DOHH2 (cell line): ENCODE measurements around the gene FIBP.

Source experiments
- H3F3A ChIP-seq: fragments of 200-600 bp; sonication (generic), shearing (Covaris generic); 2 replicates; pipeline ENCODE4 v1.6.0; 2016; ENCODE audit warnings: antibody characterized with exemption, mild to moderate bottlenecking; ENCODE audit not compliant: control insufficient read depth, insufficient read depth
- H3K27ac ChIP-seq: fragments of 200-600 bp; sonication (generic); 2 replicates; pipeline ENCODE4 v1.5.1; 2014; ENCODE audit warnings: low read depth, mild to moderate bottlenecking, low read length, moderate library complexity
- H3K27me3 ChIP-seq: fragments of 200-600 bp; sonication (generic); 2 replicates; pipeline ENCODE4 v1.6.1; 2014; ENCODE audit warnings: mild to moderate bottlenecking, low read length, mixed read lengths; ENCODE audit not compliant: control insufficient read depth
- H3K36me3 ChIP-seq: fragments of 200-600 bp; sonication (generic); 2 replicates; pipeline ENCODE4 v1.6.1; 2014; ENCODE audit warnings: mild to moderate bottlenecking, low read length, moderate library complexity, mixed read lengths; ENCODE audit not compliant: control insufficient read depth
- H3K4me1 ChIP-seq: fragments of 200-600 bp; sonication (generic); 2 replicates; pipeline ENCODE4 v1.6.1; 2014; ENCODE audit warnings: mild to moderate bottlenecking, low read length, mixed read lengths; ENCODE audit not compliant: control insufficient read depth
- H3K4me2 ChIP-seq: fragments of 200-600 bp; sonication (generic); 2 replicates; pipeline ENCODE4 v1.6.0; 2014; ENCODE audit warnings: mild to moderate bottlenecking, low read length, moderate library complexity
- H3K4me3 ChIP-seq: fragments of 200-600 bp; sonication (generic); 2 replicates; pipeline ENCODE4 v1.5.1; 2014; ENCODE audit warnings: mild to moderate bottlenecking, low read length, mixed read lengths
- H3K79me2 ChIP-seq: fragments of 200-600 bp; sonication (generic); 2 replicates; pipeline ENCODE4 v1.6.1; 2014; ENCODE audit warnings: mild to moderate bottlenecking, low read length, mixed read lengths; ENCODE audit not compliant: control insufficient read depth
- H3K9me2 ChIP-seq: fragments of 200-600 bp; sonication (generic); replicated peaks from 2 replicates; pipeline ENCODE4 v1.6.1; 2014; ENCODE audit warnings: mild to moderate bottlenecking, low read length, mixed read lengths; ENCODE audit not compliant: control insufficient read depth
- H3K9me3 ChIP-seq: fragments of 200-600 bp; sonication (generic); 2 replicates; pipeline ENCODE4 v1.6.1; 2014; ENCODE audit warnings: antibody characterized with exemption, low read length, mixed read lengths; ENCODE audit not compliant: control insufficient read depth, insufficient read depth
- H4K20me1 ChIP-seq: fragments of 200-600 bp; sonication (generic); 2 replicates; pipeline ENCODE4 v1.6.0; 2014; ENCODE audit warnings: low read depth, mild to moderate bottlenecking, antibody characterized with exemption, low read length, moderate library complexity; ENCODE audit not compliant: control insufficient read depth, insufficient read depth
- CTCF ChIP-seq: fragments of 200-600 bp; sonication (generic); IDR thresholded peaks from one replicate; pipeline ENCODE4 v1.5.1; 2014; ENCODE audit warnings: antibody characterized with exemption, mild to moderate bottlenecking, low read depth, low read length; ENCODE audit not compliant: poor library complexity, severe bottlenecking
- EZH2phosphoT487 ChIP-seq: fragments of 200-600 bp; sonication (generic); IDR thresholded peaks from 2 replicates; pipeline ENCODE4 v1.6.1; 2017; ENCODE audit warnings: borderline replicate concordance, mild to moderate bottlenecking, antibody characterized with exemption, low read length, moderate library complexity, mixed read lengths

Gene FIBP

DNA sequence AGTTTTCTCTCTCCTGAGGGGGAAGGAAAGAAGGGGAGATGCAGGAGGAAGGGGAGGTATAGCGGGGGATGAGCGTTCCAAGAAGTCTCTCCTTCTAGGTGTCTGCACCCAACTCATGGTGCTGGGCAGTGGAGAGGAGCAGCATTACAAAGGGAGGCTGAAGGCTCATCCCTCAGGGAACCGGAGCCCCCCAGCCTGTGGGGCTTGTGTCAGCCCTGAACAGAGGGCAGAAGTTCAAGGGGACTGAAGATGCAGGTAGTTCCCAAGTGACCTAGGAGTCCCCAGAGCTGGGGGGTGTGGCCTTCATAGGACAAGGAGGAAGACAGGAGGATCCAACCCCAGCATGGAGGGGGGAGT lies 28.8 kb upstream of the FIBP start:
- peaks cover 24% of the 10 kb centered on the region for H3K4me1 ChIP-seq
- H3K27me3 ChIP-seq, result 0 out of 2 replicates have a peak, but pooled peaks cover 3% of the 10 kb centered on the region
- H3K4me2 ChIP-seq, result peak overlapping the region; percentile 90
- no peak overlapping the region for H3K4me3 ChIP-seq
- H3K9me2 ChIP-seq, result no peaks in the 10 kb centered on the region
- no peak for TF ChIP-seq CTCF
- TF ChIP-seq EZH2phosphoT487, result no peak
- peaks cover 22% of the 10 kb centered on the region for H3K79me2 ChIP-seq
- no peak overlapping the region for H3K27ac ChIP-seq
- H3K36me3 ChIP-seq, result peaks cover 4% of the 10 kb centered on the region; the same call in 1 of the 2 replicates
- no peaks in the 10 kb centered on the region for H4K20me1 ChIP-seq
- H3K9me3 ChIP-seq, result no peaks in the 10 kb centered on the region
- no peaks in the 10 kb centered on the region for H3F3A ChIP-seq

GRCh38 chr11:65916391-65916790 lies 28.1 kb upstream of the FIBP start:
- no peaks in the 10 kb centered on the region for H3K9me3 ChIP-seq
- peaks cover 27% of the 10 kb centered on the region for H3K4me1 ChIP-seq
- H3K36me3 ChIP-seq, result peaks cover 4% of the 10 kb centered on the region; the same call in 1 of the 2 replicates
- H3K9me2 ChIP-seq, result no peaks in the 10 kb centered on the region
- peaks cover 22% of the 10 kb centered on the region for H3K79me2 ChIP-seq
- peaks cover 6% of the 10 kb centered on the region; the same call in 1 of the 2 replicates for H3K27me3 ChIP-seq
- no peaks in the 10 kb centered on the region for H4K20me1 ChIP-seq
- H3K27ac ChIP-seq, result no peak overlapping the region
- H3F3A ChIP-seq, result no peaks in the 10 kb centered on the region
- H3K4me3 ChIP-seq, result no peak overlapping the region
- TF ChIP-seq CTCF (no peak), EZH2phosphoT487 (no peak)
- H3K4me2 ChIP-seq, result no peak overlapping the region

DNA sequence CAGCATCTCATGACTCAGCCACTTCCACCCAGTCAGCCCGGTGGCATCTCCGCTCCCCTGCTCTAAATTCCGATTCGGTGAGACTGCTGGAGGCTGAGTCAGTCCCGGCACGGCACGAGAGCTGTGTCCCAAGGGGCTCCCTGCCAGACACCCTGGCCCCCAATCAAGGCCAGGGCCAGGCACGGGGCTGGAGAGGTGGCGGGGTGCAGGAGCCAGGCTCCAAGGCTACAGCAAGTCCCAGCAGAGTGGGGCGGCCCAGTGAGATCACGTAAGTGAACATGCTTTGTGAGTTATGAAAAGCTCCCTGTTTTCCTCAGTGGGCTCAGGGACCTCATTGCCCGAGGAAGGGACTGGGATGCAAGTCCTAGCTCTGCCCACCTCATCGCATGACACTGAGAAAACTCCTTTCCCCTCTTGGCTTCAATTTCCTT lies 27.6 kb upstream of the FIBP start:
- H3K4me3 ChIP-seq, result no peak overlapping the region
- no peaks in the 10 kb centered on the region for H3F3A ChIP-seq
- peaks cover 27% of the 10 kb centered on the region for H3K4me1 ChIP-seq

More for the DNA sequence above, 27.6 kb upstream of the FIBP start:
- Histone ChIP-seq H3K27me3 (peaks cover 10% of the 10 kb centered on the region; the same call in 1 of the 2 replicates), H3K9me3 (no peaks in the 10 kb centered on the region), H3K4me2 (no peak overlapping the region), H4K20me1 (no peaks in the 10 kb centered on the region), H3K9me2 (no peaks in the 10 kb centered on the region), H3K27ac (no peak overlapping the region), H3K36me3 (peaks cover 4% of the 10 kb centered on the region; the same call in 1 of the 2 replicates), H3K79me2 (peaks cover 22% of the 10 kb centered on the region)
- TF ChIP-seq CTCF, result no peak
- TF ChIP-seq EZH2phosphoT487, result no peak
